Measurements from ENCODE around the gene ZBTB9.

DNA sequence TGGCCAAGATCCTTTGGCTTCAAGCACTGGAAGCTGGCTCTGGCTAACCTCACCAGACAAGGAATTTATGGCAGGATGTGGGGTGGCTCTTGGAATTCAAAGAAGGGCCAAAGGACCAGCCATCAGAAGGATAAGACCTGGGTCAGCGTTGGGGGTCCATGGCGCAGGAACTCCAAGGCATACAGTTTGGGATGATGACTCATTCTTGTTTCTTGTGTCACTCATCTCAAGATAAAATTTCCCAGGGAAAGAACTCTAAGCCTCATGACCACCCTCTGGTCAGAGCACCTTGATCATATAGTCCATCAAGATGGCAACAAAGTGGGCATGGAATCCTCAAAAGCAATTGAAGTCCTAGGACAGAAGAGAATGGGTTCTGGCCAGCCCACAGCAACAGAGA, 4.8 kb downstream of the ZBTB9 start:
- TF ChIP-seq CTCF (IDR thresholded peaks at IDR 0.05) (no peak), POLR2AphosphoS5 (IDR thresholded peaks at IDR 0.05) (no peak), EP300 (IDR thresholded peaks at IDR 0.05) (no peak), POLR2A (IDR thresholded peaks at IDR 0.05) (no peak)

Measured in suprapubic skin (tissue), 4 donors.